Measurements from ENCODE around the gene TSC22D2. TPM values are rescaled to one million over a fixed set of nuclear protein-coding genes. Genes with fewer than 3 reads are reported as not detected.

Gene TSC22D2
- total RNA-seq, 1 experiment from 2014 or later = 26.5 TPM

- Histone ChIP-seq H2AK5ac (ENCODE audit: insufficient read length, low read length) (no peak overlapping the region), H4K8ac (replicated peaks; ENCODE audit: insufficient read length, low read depth, low read length) (no peak overlapping the region), H3T11ph (ENCODE audit: low read length) (no peak overlapping the region), H2BK12ac (ENCODE audit: insufficient read length, low read depth, low read length) (no peak overlapping the region), H3K14ac (ENCODE audit: insufficient read depth, low read length) (no peak overlapping the region), H3K4me2 (ENCODE audit: insufficient read depth, insufficient read length, low read length) (no peak overlapping the region), H3K23ac (ENCODE audit: insufficient read length, low read depth, low read length) (no peak overlapping the region), H4K91ac (ENCODE audit: insufficient read length, low read depth, low read length) (no peak overlapping the region), H4K20me1 (ENCODE audit: control insufficient read depth, insufficient read depth, insufficient read length) (no peaks in the 10 kb centered on the region), H3K4ac (ENCODE audit: low read depth, low read length) (no peak overlapping the region), H3K4me1 (ENCODE audit: insufficient read depth, low read length) (no peaks in the 10 kb centered on the region; the same call in 1 of the 2 replicates), H3K9me3 (ENCODE audit: control insufficient read depth, low read depth, low read length) (no peaks in the 10 kb centered on the region), H3K79me1 (ENCODE audit: insufficient read depth, low read depth, low read length, poor library complexity, severe bottlenecking) (no peaks in the 10 kb centered on the region), H4K5ac (ENCODE audit: insufficient read length, low read depth, low read length) (no peak overlapping the region), H3K23me2 (ENCODE audit: insufficient read length, low read depth, low read length, poor library complexity, severe bottlenecking) (no peaks in the 10 kb centered on the region), H2BK15ac (ENCODE audit: low read depth, low read length) (no peak overlapping the region), H2BK120ac (ENCODE audit: low read depth, low read length, poor library complexity, severe bottlenecking) (no peak overlapping the region), H2BK20ac (ENCODE audit: low read depth, low read length, poor library complexity, severe bottlenecking) (no peak overlapping the region), H3K9ac (ENCODE audit: extremely low read depth, insufficient read length, low read length) (no peak overlapping the region), H3K56ac (ENCODE audit: insufficient read length, low read depth, low read length) (no peak overlapping the region), H2BK5ac (ENCODE audit: insufficient read length, low read length) (no peak overlapping the region), H3K27me3 (ENCODE audit: insufficient read depth, low read length) (no peaks in the 10 kb centered on the region), H3K27ac (ENCODE audit: insufficient read length, low read depth, low read length) (no peak overlapping the region), H3K18ac (ENCODE audit: insufficient read length, low read depth, low read length) (no peak overlapping the region), H2AFZ (ENCODE audit: low read length) (peak overlapping the region; percentile 65), H3K79me2 (ENCODE audit: insufficient read depth, low read length) (no peaks in the 10 kb centered on the region)
- Mint-ChIP-seq H3K9me3 (peaks cover 5 to 6% of the 10 kb centered on the region in 2 experiments; a peak in 4 of 5 replicates), H3K4me1 (0 out of 4 replicates have a peak, but pooled peaks cover 0 to 3% of the 10 kb centered on the region in 2 experiments), H3K4me3 (no peak overlapping the region), H3K36me3 (ENCODE audit: insufficient read depth in 1 of 3, low read depth in 3 of 3) (peaks cover 0 to 8% (median under 1%) of the 10 kb centered on the region in 3 experiments; a peak in 3 of 7 replicates), H3K27me3 (ENCODE audit: low read depth) (no peaks in the 10 kb centered on the region), H3K27ac (no peak overlapping the region)
- no CpG with 5 or more reads among the region's 1 CpG for WGBS (ENCODE audit: extremely low coverage, insufficient read length, low lambda C conversion rate)
- DNase-seq = no peak
- no peak for TF ChIP-seq CTCF (conservative IDR thresholded peaks at IDR 0.05)
These were observed 87.1 kb downstream of the TSC22D2 start for GRCh38 chr3:150495149-150495548.

All from H9 (cell line).